HL-60 (cell line): ENCODE data around the gene RGN.

Experiments
- POLR2AphosphoS5 ChIP-seq: IDR thresholded peaks from 2 replicates; pipeline ENCODE4 v1.6.1; 2012; ENCODE audit warnings: low read depth
- TF ChIP-seq, protein P1 (sequence below): IDR thresholded peaks from one replicate; pipeline ENCODE4 v1.5.1; 2011; ENCODE audit warnings: low read length, control low read depth, inconsistent platforms; ENCODE audit not compliant: insufficient read depth

- TF ChIP-seq, protein P1, sequence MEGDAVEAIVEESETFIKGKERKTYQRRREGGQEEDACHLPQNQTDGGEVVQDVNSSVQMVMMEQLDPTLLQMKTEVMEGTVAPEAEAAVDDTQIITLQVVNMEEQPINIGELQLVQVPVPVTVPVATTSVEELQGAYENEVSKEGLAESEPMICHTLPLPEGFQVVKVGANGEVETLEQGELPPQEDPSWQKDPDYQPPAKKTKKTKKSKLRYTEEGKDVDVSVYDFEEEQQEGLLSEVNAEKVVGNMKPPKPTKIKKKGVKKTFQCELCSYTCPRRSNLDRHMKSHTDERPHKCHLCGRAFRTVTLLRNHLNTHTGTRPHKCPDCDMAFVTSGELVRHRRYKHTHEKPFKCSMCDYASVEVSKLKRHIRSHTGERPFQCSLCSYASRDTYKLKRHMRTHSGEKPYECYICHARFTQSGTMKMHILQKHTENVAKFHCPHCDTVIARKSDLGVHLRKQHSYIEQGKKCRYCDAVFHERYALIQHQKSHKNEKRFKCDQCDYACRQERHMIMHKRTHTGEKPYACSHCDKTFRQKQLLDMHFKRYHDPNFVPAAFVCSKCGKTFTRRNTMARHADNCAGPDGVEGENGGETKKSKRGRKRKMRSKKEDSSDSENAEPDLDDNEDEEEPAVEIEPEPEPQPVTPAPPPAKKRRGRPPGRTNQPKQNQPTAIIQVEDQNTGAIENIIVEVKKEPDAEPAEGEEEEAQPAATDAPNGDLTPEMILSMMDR = no peak
- TF ChIP-seq POLR2AphosphoS5 = no peak
Observed at GRCh38 chrX:47133493-47133892, 55.2 kb downstream of the RGN start.
